ENCODE results near the gene IL7R. TPM values are rescaled to one million over a fixed set of nuclear protein-coding genes. Genes with fewer than 3 reads are reported as not detected.
"Not testable (repeated sequence)": the region's sequence is repeated elsewhere in the genome, so short reads cannot be mapped to it uniquely, and the experiment has no call there.

IL7R gene
- total and polyA plus RNA-seq, 4 donors, result 0.56 to 8.6 (median 4.5) TPM

GRCh38 chr5:35886381-35886780 is 29.7 kb downstream of the IL7R start:
- intact Hi-C loops (cut with DNase I), result no loop called here
- no peaks in the 10 kb centered on the region for H3K27me3 ChIP-seq (ENCODE audit: control insufficient read depth in 1 of 2, insufficient read depth in 2 of 2, low read length in 1 of 2)
- H3K4me1 ChIP-seq (ENCODE audit: control insufficient read depth in 1 of 2, insufficient read depth in 2 of 2, low read length in 2 of 2), result no peaks in the 10 kb centered on the region
- H3K4me3 ChIP-seq (ENCODE audit: low read length in 2 of 2), result no peak overlapping the region
- WGBS, 2 donors, result 43 to 44% methylated on average over 3 of the region's 3 CpGs
- no peak for ATAC-seq (ENCODE audit: low FRiP score)
- no peak for DNase-seq
- H3K9me3 ChIP-seq (ENCODE audit: control insufficient read depth, low read length), result peaks cover 3% of the 10 kb centered on the region
- no peaks in the 10 kb centered on the region for H3K36me3 ChIP-seq (ENCODE audit: control insufficient read depth in 1 of 2, insufficient read depth in 2 of 2, low read length in 1 of 2)
- H3K27ac ChIP-seq (ENCODE audit: low read depth in 1 of 2, low read length in 2 of 2), result no peak overlapping the region

GRCh38 chr5:35887321-35888100 is 30.8 kb downstream of the IL7R start:
- no peaks in the 10 kb centered on the region for H3K4me1 ChIP-seq (ENCODE audit: control insufficient read depth in 1 of 2, insufficient read depth in 2 of 2, low read length in 2 of 2)
- intact Hi-C loops (cut with DNase I), result no loop called here
- H3K4me3 ChIP-seq (ENCODE audit: low read length in 2 of 2), result no peak overlapping the region
- ATAC-seq (ENCODE audit: low FRiP score) (no peak), DNase-seq (no peak)
- WGBS, 2 donors, result 49 to 57% methylated on average over 5 of the region's 5 CpGs
- H3K27ac ChIP-seq (ENCODE audit: low read depth in 1 of 2, low read length in 2 of 2), result no peak overlapping the region
- H3K27me3 ChIP-seq (ENCODE audit: control insufficient read depth in 1 of 2, insufficient read depth in 2 of 2, low read length in 1 of 2), result no peaks in the 10 kb centered on the region
- peaks cover 2% of the 10 kb centered on the region for H3K9me3 ChIP-seq (ENCODE audit: control insufficient read depth, low read length)
- no peaks in the 10 kb centered on the region for H3K36me3 ChIP-seq (ENCODE audit: control insufficient read depth in 1 of 2, insufficient read depth in 2 of 2, low read length in 1 of 2)

- no peak overlapping the region for H3K4me3 ChIP-seq (ENCODE audit: low read length in 2 of 2)
- intact Hi-C loops (cut with DNase I), result no loop called here
Measured at GRCh38 chr5:35890021-35891020, 33.6 kb downstream of the IL7R start.

GRCh38 chr5:35892799-35893198 is 36.1 kb downstream of the IL7R start:
- ATAC-seq (ENCODE audit: low FRiP score), result not testable (repeated sequence)

More at GRCh38 chr5:35890021-35891020, 33.6 kb downstream of the IL7R start:
- WGBS, 2 donors, result 64 to 68% methylated on average over 5 of the region's 5 CpGs
- Histone ChIP-seq H3K4me1 (ENCODE audit: control insufficient read depth in 1 of 2, insufficient read depth in 2 of 2, low read length in 2 of 2) (no peaks in the 10 kb centered on the region), H3K27me3 (ENCODE audit: control insufficient read depth in 1 of 2, insufficient read depth in 2 of 2, low read length in 1 of 2) (no peaks in the 10 kb centered on the region), H3K9me3 (ENCODE audit: control insufficient read depth, low read length) (peaks cover 2% of the 10 kb centered on the region), H3K36me3 (ENCODE audit: control insufficient read depth in 1 of 2, insufficient read depth in 2 of 2, low read length in 1 of 2) (no peaks in the 10 kb centered on the region), H3K27ac (ENCODE audit: low read depth in 1 of 2, low read length in 2 of 2) (no peak overlapping the region)
- ATAC-seq (ENCODE audit: low FRiP score) (no peak), DNase-seq (no peak)

GRCh38 chr5:35894131-35894530 is 37.4 kb downstream of the IL7R start:
- no peaks in the 10 kb centered on the region for H3K36me3 ChIP-seq (ENCODE audit: control insufficient read depth in 1 of 2, insufficient read depth in 2 of 2, low read length in 1 of 2)

More at GRCh38 chr5:35892799-35893198, 36.1 kb downstream of the IL7R start:
- H3K9me3 ChIP-seq (ENCODE audit: control insufficient read depth, low read length); intact Hi-C loops (cut with DNase I); DNase-seq; H3K27me3 ChIP-seq (ENCODE audit: control insufficient read depth in 1 of 2, insufficient read depth in 2 of 2, low read length in 1 of 2); H3K36me3 ChIP-seq (ENCODE audit: control insufficient read depth in 1 of 2, insufficient read depth in 2 of 2, low read length in 1 of 2); H3K27ac ChIP-seq (ENCODE audit: low read depth in 1 of 2, low read length in 2 of 2); H3K4me3 ChIP-seq (ENCODE audit: low read length in 2 of 2); H3K4me1 ChIP-seq (ENCODE audit: control insufficient read depth in 1 of 2, insufficient read depth in 2 of 2, low read length in 2 of 2): not testable (repeated sequence)
- 93 to 98% methylated on average over 19 to 23 of the region's 23 CpGs for WGBS, 2 donors

GRCh38 chr5:35898952-35899660 is 42.4 kb downstream of the IL7R start:
- Histone ChIP-seq H3K27me3 (ENCODE audit: control insufficient read depth in 1 of 2, insufficient read depth in 2 of 2, low read length in 1 of 2) (peaks cover 0 to 2% of the 10 kb centered on the region in 2 donors), H3K27ac (ENCODE audit: low read depth in 1 of 2, low read length in 2 of 2) (no peak overlapping the region), H3K4me3 (ENCODE audit: low read length in 2 of 2) (no peak overlapping the region), H3K9me3 (ENCODE audit: control insufficient read depth, low read length) (no peaks in the 10 kb centered on the region), H3K36me3 (ENCODE audit: control insufficient read depth in 1 of 2, insufficient read depth in 2 of 2, low read length in 1 of 2) (no peaks in the 10 kb centered on the region), H3K4me1 (ENCODE audit: control insufficient read depth in 1 of 2, insufficient read depth in 2 of 2, low read length in 2 of 2) (no peaks in the 10 kb centered on the region)
- ATAC-seq (ENCODE audit: low FRiP score) (no peak), DNase-seq (no peak)
- intact Hi-C loops (cut with DNase I), result no loop called here
- 80 to 81% methylated on average over 7 of the region's 7 CpGs for WGBS, 2 donors

More at GRCh38 chr5:35894131-35894530, 37.4 kb downstream of the IL7R start:
- Histone ChIP-seq H3K9me3 (ENCODE audit: control insufficient read depth, low read length) (peaks cover 2% of the 10 kb centered on the region), H3K4me3 (ENCODE audit: low read length in 2 of 2) (no peak overlapping the region), H3K4me1 (ENCODE audit: control insufficient read depth in 1 of 2, insufficient read depth in 2 of 2, low read length in 2 of 2) (no peaks in the 10 kb centered on the region), H3K27ac (ENCODE audit: low read depth in 1 of 2, low read length in 2 of 2) (no peak overlapping the region), H3K27me3 (ENCODE audit: control insufficient read depth in 1 of 2, insufficient read depth in 2 of 2, low read length in 1 of 2) (no peaks in the 10 kb centered on the region)
- 81 to 82% methylated on average over 5 of the region's 5 CpGs for WGBS, 2 donors
- no peak for ATAC-seq (ENCODE audit: low FRiP score)
- no peak for DNase-seq
- intact Hi-C loops (cut with DNase I), result no loop called here

GRCh38 chr5:35899800-35900199 is 43.1 kb downstream of the IL7R start:
- no peak overlapping the region for H3K27ac ChIP-seq (ENCODE audit: low read depth in 1 of 2, low read length in 2 of 2)
- intact Hi-C loops (cut with DNase I), result no loop called here
- no peak for DNase-seq
- no peaks in the 10 kb centered on the region for H3K9me3 ChIP-seq (ENCODE audit: control insufficient read depth, low read length)
- no peak overlapping the region for H3K4me3 ChIP-seq (ENCODE audit: low read length in 2 of 2)
- H3K36me3 ChIP-seq (ENCODE audit: control insufficient read depth in 1 of 2, insufficient read depth in 2 of 2, low read length in 1 of 2), result no peaks in the 10 kb centered on the region
- WGBS, 2 donors, result 52% methylated on average over 3 of the region's 3 CpGs
- no peaks in the 10 kb centered on the region for H3K4me1 ChIP-seq (ENCODE audit: control insufficient read depth in 1 of 2, insufficient read depth in 2 of 2, low read length in 2 of 2)
- H3K27me3 ChIP-seq (ENCODE audit: control insufficient read depth in 1 of 2, insufficient read depth in 2 of 2, low read length in 1 of 2), result peaks cover 0 to 2% of the 10 kb centered on the region in 2 donors
- ATAC-seq (ENCODE audit: low FRiP score), result no peak

- WGBS, 2 donors, result 76 to 80% methylated on average over 3 of the region's 3 CpGs
- Histone ChIP-seq H3K27me3 (ENCODE audit: control insufficient read depth in 1 of 2, insufficient read depth in 2 of 2, low read length in 1 of 2) (peaks cover 0 to 2% of the 10 kb centered on the region in 2 donors), H3K9me3 (ENCODE audit: control insufficient read depth, low read length) (no peaks in the 10 kb centered on the region), H3K27ac (ENCODE audit: low read depth in 1 of 2, low read length in 2 of 2) (no peak overlapping the region), H3K4me3 (ENCODE audit: low read length in 2 of 2) (no peak overlapping the region), H3K36me3 (ENCODE audit: control insufficient read depth in 1 of 2, insufficient read depth in 2 of 2, low read length in 1 of 2) (no peaks in the 10 kb centered on the region), H3K4me1 (ENCODE audit: control insufficient read depth in 1 of 2, insufficient read depth in 2 of 2, low read length in 2 of 2) (no peaks in the 10 kb centered on the region)
- intact Hi-C loops (cut with DNase I), result no loop called here
- ATAC-seq (ENCODE audit: low FRiP score), result no peak
- DNase-seq, result no peak
Measured at GRCh38 chr5:35900972-35901695, 44.4 kb downstream of the IL7R start.

Data from aorta (tissue), 5 donors.